PC-3 (cell line): Measurements from ENCODE around the gene WIPF1. TPM values are rescaled to one million over a fixed set of nuclear protein-coding genes. Genes with fewer than 3 reads are reported as not detected.

Experiments used
- ATAC-seq: fragments of 200-7000 bp; cut with Tn5 transposase; 2 replicates; pipeline ENCODE4 v1.9.1; 2020; ENCODE audit warnings: mild to moderate bottlenecking, moderate library complexity
- BruUV-seq: library from RNA; stranded (reverse); fragments of 400-500 nt; replicated peaks from 2 replicates; lab custom pipeline; 2021; lab: Mats Ljungman, UMichigan
- CTCF ChIA-PET: fragments of 300-600 bp; sonication (Branson Sonifier 250); formaldehyde crosslinking; loops from one replicate; lab custom pipeline; 2022; ENCODE audit warnings: antibody characterized with exemption; lab: Charles Lee
- POLR2A ChIA-PET: fragments of 300-600 bp; sonication (Branson Sonifier 250); formaldehyde crosslinking; loops from one replicate; lab custom pipeline; 2022; ENCODE audit warnings: antibody characterized with exemption; ENCODE audit not compliant: unreplicated experiment; lab: Charles Lee
- DNase-seq: peaks from one replicate; pipeline ENCODE4 v3.0.0-alpha.2; 2015
- H2AFZ ChIP-seq: fragments of 300-600 bp; sonication (generic); 2 replicates; pipeline ENCODE4 v1.6.0; 2016; ENCODE audit warnings: antibody characterized with exemption, low read length
- H3F3A ChIP-seq: fragments of 300-600 bp; sonication (generic); one replicate; pipeline ENCODE4 v1.6.0; 2017; ENCODE audit warnings: antibody characterized with exemption, low read length, control low read depth, mild to moderate bottlenecking; ENCODE audit not compliant: unreplicated experiment
- H3K27ac ChIP-seq: fragments of 300-600 bp; sonication (generic); 2 replicates; pipeline ENCODE4 v1.5.1; 2016; ENCODE audit warnings: mild to moderate bottlenecking, low read length
- H3K27me3 ChIP-seq: fragments of 300-600 bp; sonication (generic); 2 replicates; pipeline ENCODE4 v1.6.1; 2016; ENCODE audit warnings: low read length, mixed read lengths
- H3K36me3 ChIP-seq: fragments of 300-600 bp; sonication (generic); 2 replicates; pipeline ENCODE4 v1.6.1; 2016; ENCODE audit warnings: low read depth, mixed run types, low read length, mixed read lengths
- H3K4me1 ChIP-seq: fragments of 300-600 bp; sonication (generic); 2 replicates; pipeline ENCODE4 v1.5.1; 2016; ENCODE audit warnings: low read length; ENCODE audit not compliant: insufficient read depth
- H3K4me2 ChIP-seq: fragments of 300-600 bp; sonication (generic); 2 replicates; pipeline ENCODE4 v1.6.0; 2016; ENCODE audit warnings: low read length
- H3K4me3 ChIP-seq: fragments of 300-600 bp; sonication (generic); 2 replicates; pipeline ENCODE4 v1.5.1; 2016; ENCODE audit warnings: mild to moderate bottlenecking, low read length, mixed read lengths
- H3K79me2 ChIP-seq: fragments of 300-600 bp; sonication (generic); 2 replicates; pipeline ENCODE4 v1.6.1; 2017; ENCODE audit warnings: low read length, mixed read lengths
- H3K9ac ChIP-seq: fragments of 300-600 bp; sonication (generic); 2 replicates; pipeline ENCODE4 v1.6.0; 2016; ENCODE audit warnings: mild to moderate bottlenecking, low read length
- H3K9me2 ChIP-seq: fragments of 300-600 bp; sonication (generic); replicated peaks from 2 replicates; pipeline ENCODE4 v1.6.1; 2016; ENCODE audit warnings: mixed run types, low read length, mixed read lengths
- H3K9me3 ChIP-seq: fragments of 300-600 bp; sonication (generic); 2 replicates; pipeline ENCODE4 v1.6.1; 2016; ENCODE audit warnings: low read length, mixed read lengths
- H4K20me1 ChIP-seq: fragments of 300-600 bp; sonication (generic); 2 replicates; pipeline ENCODE4 v1.6.1; 2016; ENCODE audit warnings: low read length, mixed read lengths
- EZH2 ChIP-seq: fragments of 300-600 bp; sonication (generic); IDR thresholded peaks from one replicate; pipeline ENCODE4 v1.6.1; 2017; ENCODE audit warnings: antibody characterized with exemption, mild to moderate bottlenecking, low read length; ENCODE audit not compliant: unreplicated experiment
- EZH2phosphoT487 ChIP-seq: fragments of 300-600 bp; sonication (generic); IDR thresholded peaks from 2 replicates; pipeline ENCODE4 v1.6.1; 2018; ENCODE audit warnings: mild to moderate bottlenecking, antibody characterized with exemption, low read length, borderline replicate concordance
- intact Hi-C: fragments of 100-400 bp; cut with micrococcal nuclease; formaldehyde crosslinking; loops from 2 replicates; pipeline ENCODE4 v1.9.0; 2023
- total RNA-seq: library from RNA; depleted of rRNA; stranded (reverse); fragments of >200 nt; gene quantifications from 2 replicates; pipeline ENCODE4 v1.2.3, GENCODE V29; 2014
- TF ChIP-seq, protein P1 (sequence below): fragments of 300-600 bp; sonication (generic); conservative IDR thresholded peaks from 2 replicates; pipeline ENCODE4 v1.5.1; 2017; ENCODE audit warnings: antibody characterized with exemption, low read depth, mild to moderate bottlenecking, low read length

WIPF1 gene
- total RNA-seq, 1 experiment from 2014 or later = 0.29 TPM

DNA sequence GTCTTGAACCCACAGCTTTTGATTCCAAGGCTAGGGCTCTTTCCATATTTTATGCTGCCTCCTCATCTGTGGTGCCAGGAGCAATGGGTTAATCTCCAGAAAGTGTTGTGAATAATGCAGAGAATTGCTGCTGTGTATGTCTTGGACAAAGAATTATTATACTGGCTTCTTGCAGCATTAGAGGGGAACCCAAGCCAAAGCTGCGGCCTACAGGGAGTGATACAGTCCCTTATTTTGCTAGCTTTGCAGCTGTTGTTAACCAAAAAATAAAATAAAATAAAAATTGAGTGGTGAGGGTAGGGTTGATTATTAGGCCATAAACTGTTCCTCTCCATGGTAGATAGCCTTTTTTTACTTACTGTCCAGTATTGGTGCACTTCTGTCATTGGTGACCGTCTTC, 16.7 kb downstream of the WIPF1 start:
- intact Hi-C loops = no loop called here
- no peaks in the 10 kb centered on the region for H3K4me1 ChIP-seq
- no peaks in the 10 kb centered on the region for H3F3A ChIP-seq
- no peaks in the 10 kb centered on the region for H3K9me2 ChIP-seq
- H3K4me3 ChIP-seq = no peak overlapping the region
- H3K36me3 ChIP-seq = no peaks in the 10 kb centered on the region
- H3K27me3 ChIP-seq = no peaks in the 10 kb centered on the region
- no TSS peak for BruUV-seq
- no peaks in the 10 kb centered on the region for H3K79me2 ChIP-seq
- H3K9ac ChIP-seq = no peak overlapping the region
- CTCF ChIA-PET = no interaction called here
- no peak for ATAC-seq
- no peak overlapping the region for H3K4me2 ChIP-seq
- no peak for TF ChIP-seq EZH2
- TF ChIP-seq EZH2phosphoT487 = no peak
- TF ChIP-seq, protein P1, sequence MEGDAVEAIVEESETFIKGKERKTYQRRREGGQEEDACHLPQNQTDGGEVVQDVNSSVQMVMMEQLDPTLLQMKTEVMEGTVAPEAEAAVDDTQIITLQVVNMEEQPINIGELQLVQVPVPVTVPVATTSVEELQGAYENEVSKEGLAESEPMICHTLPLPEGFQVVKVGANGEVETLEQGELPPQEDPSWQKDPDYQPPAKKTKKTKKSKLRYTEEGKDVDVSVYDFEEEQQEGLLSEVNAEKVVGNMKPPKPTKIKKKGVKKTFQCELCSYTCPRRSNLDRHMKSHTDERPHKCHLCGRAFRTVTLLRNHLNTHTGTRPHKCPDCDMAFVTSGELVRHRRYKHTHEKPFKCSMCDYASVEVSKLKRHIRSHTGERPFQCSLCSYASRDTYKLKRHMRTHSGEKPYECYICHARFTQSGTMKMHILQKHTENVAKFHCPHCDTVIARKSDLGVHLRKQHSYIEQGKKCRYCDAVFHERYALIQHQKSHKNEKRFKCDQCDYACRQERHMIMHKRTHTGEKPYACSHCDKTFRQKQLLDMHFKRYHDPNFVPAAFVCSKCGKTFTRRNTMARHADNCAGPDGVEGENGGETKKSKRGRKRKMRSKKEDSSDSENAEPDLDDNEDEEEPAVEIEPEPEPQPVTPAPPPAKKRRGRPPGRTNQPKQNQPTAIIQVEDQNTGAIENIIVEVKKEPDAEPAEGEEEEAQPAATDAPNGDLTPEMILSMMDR = no peak
- POLR2A ChIA-PET = interaction anchor here (0.6 kb wide), 1 partner anchor 14 kb away, joined by 3 read pairs; no protein-coding TSS in a partner anchor
- no peaks in the 10 kb centered on the region for H4K20me1 ChIP-seq
- no peaks in the 10 kb centered on the region for H3K9me3 ChIP-seq
- no peak overlapping the region for H3K27ac ChIP-seq
- DNase-seq = no peak
- no peak overlapping the region for H2AFZ ChIP-seq

DNA sequence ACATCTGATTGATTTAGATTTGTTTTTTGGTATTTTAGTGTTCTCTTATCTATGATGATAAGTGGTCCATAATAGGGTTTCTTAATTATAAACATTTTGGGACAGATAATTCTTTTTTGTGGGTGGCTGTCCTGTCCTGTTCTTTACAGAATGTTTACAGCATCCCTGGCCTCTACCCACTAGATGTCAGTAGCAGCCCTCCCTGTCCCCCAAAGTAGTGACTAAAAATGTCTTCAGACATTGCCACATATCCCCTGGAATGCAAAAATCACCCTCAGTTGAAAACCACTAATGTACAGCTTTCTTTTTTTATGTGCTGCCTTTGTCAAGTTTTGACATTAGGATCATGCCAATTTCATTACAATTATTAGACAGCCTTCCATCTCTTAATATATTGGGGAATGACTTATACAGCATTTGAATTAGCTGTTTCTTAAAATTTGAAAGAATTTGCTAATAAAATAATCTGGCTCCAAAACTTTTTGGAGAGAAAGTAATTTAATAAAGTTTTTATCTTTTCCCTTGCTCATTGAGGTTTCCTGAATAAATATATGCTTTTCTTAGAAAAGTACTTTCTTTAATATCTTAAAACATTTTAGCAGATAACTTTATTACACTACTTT, 19.5 kb downstream of the WIPF1 start:
- no peaks in the 10 kb centered on the region for H3K36me3 ChIP-seq
- no peaks in the 10 kb centered on the region for H3K9me2 ChIP-seq
- H3K27ac ChIP-seq = no peak overlapping the region
- ATAC-seq = peak; percentile 73
- ChIA-PET POLR2A (interaction anchor here (0.6 kb wide), 1 partner anchor 109 kb away, joined by 3 read pairs; no protein-coding TSS in a partner anchor), CTCF (interaction anchor here (0.6 to 1.1 kb wide), 2 partner anchors 92 to 110 kb away, joined by 3 to 5 read pairs; no protein-coding TSS in a partner anchor)
- no peaks in the 10 kb centered on the region for H3K27me3 ChIP-seq
- intact Hi-C loops = loop anchor here (1.0 kb wide), 2 partner anchors 25 to 110 kb away; no protein-coding TSS in a partner anchor
- no peaks in the 10 kb centered on the region for H3K4me1 ChIP-seq
- peak; percentile 64 for DNase-seq
- no peaks in the 10 kb centered on the region for H3K79me2 ChIP-seq
- no TSS peak for BruUV-seq
- no peak overlapping the region for H3K4me2 ChIP-seq
- TF ChIP-seq EZH2 = no peak
- TF ChIP-seq EZH2phosphoT487 = no peak
- TF ChIP-seq, protein P1 = peak; percentile 79
- H2AFZ ChIP-seq = no peak overlapping the region
- no peaks in the 10 kb centered on the region for H3K9me3 ChIP-seq
- no peak overlapping the region for H3K9ac ChIP-seq
- H4K20me1 ChIP-seq = no peaks in the 10 kb centered on the region
- no peak overlapping the region for H3K4me3 ChIP-seq
- H3F3A ChIP-seq = no peaks in the 10 kb centered on the region

GRCh38 chr2:174575124-174575776, 22.4 kb downstream of the WIPF1 start:
- CTCF ChIA-PET = no interaction called here
- Histone ChIP-seq H3K27ac (no peak overlapping the region), H3F3A (no peaks in the 10 kb centered on the region), H3K9ac (no peak overlapping the region), H4K20me1 (no peaks in the 10 kb centered on the region), H3K4me1 (no peaks in the 10 kb centered on the region), H3K9me3 (no peaks in the 10 kb centered on the region), H3K27me3 (no peaks in the 10 kb centered on the region), H3K9me2 (no peaks in the 10 kb centered on the region), H3K36me3 (no peaks in the 10 kb centered on the region), H2AFZ (no peak overlapping the region), H3K4me2 (no peak overlapping the region), H3K4me3 (no peak overlapping the region), H3K79me2 (no peaks in the 10 kb centered on the region)
- no TSS peak for BruUV-seq
- intact Hi-C loops = no loop called here
- POLR2A ChIA-PET = no interaction called here
- ATAC-seq = no peak
- DNase-seq = no peak
- TF ChIP-seq, protein P1 = no peak
- TF ChIP-seq EZH2 (no peak), EZH2phosphoT487 (no peak)
